Sigmoid colon (tissue), 7 donors: ENCODE results near the gene CENPF. TPM values are rescaled to one million over a fixed set of nuclear protein-coding genes. Genes with fewer than 3 reads are reported as not detected.

ENCODE experiments used
- DNase-seq: peaks from one replicate; pipeline ENCODE4 v3.0.0-alpha.2; 2019
- H3K27ac ChIP-seq, 4 donors: fragments of 200-600 bp; sonication (generic); one replicate each; pipeline ENCODE4 v1.5.1; 2016 to 2019; ENCODE audit warnings: mild to moderate bottlenecking in 1 of 4
- H3K27me3 ChIP-seq, 3 donors: fragments of 200-600 bp; sonication (generic); one replicate each; pipeline ENCODE4 v1.5.1; 2019; ENCODE audit warnings: mild to moderate bottlenecking in 1 of 3
- H3K36me3 ChIP-seq, 4 donors: fragments of 200-600 bp; sonication (generic); one replicate each; pipeline ENCODE4 v1.5.1; 2016 to 2019
- H3K4me1 ChIP-seq, 4 donors: fragments of 200-600 bp; sonication (generic); one replicate each; pipeline ENCODE4 v1.5.1; 2017 to 2019
- H3K4me3 ChIP-seq, 4 donors: fragments of 200-600 bp; sonication (generic); one replicate each; pipeline ENCODE4 v1.5.1; 2017 to 2019; ENCODE audit warnings: mild to moderate bottlenecking in 2 of 4, moderate library complexity in 1 of 4
- H3K9me3 ChIP-seq, 4 donors: fragments of 200-600 bp in 3 of 4; sonication (generic) in 3 of 4; one replicate each; pipeline versions ENCODE4 v1.5.1 to v1.6.1; 2013 to 2019
- CTCF ChIP-seq, 4 experiments: fragments of 450-650 bp in 3 of 4; fragments of 200-600 bp in 1 of 4; IDR thresholded peaks; one replicate each; pipeline ENCODE4 v1.5.1; 2016 to 2019; ENCODE audit warnings: antibody characterized with exemption in 4 of 4, mild to moderate bottlenecking in 3 of 4, moderate library complexity in 2 of 4
- EP300 ChIP-seq, 4 donors: sonication (generic); formaldehyde crosslinking; IDR thresholded peaks; one replicate each; pipeline ENCODE4 v1.6.1; 2017; ENCODE audit warnings: antibody characterized with exemption in 4 of 4
- POLR2A ChIP-seq, 2 donors: fragments of 450-650 bp; IDR thresholded peaks; one replicate each; pipeline ENCODE4 v1.6.1; 2016; ENCODE audit warnings: antibody characterized with exemption in 2 of 2, mild to moderate bottlenecking in 2 of 2, moderate library complexity in 2 of 2
- POLR2AphosphoS5 ChIP-seq, 4 donors: sonication (generic); formaldehyde crosslinking; IDR thresholded peaks; one replicate each; pipeline ENCODE4 v1.6.1; 2017; ENCODE audit warnings: antibody characterized with exemption in 4 of 4
- WGBS, 2 donors: extraction: QIAGEN DNeasy Blood & Tissue Kit; methylation state at CpG; one replicate each; pipeline ENCODE4 v1.1.7; 2013; 5-methylcytosine and 5-hydroxymethylcytosine counted together
- intact Hi-C: fragments of 100-400 bp; cut with DNase I; formaldehyde crosslinking; loops from one replicate; pipeline ENCODE4 v1.15.1; 2023
- polyA plus RNA-seq, 3 donors: library from polyadenylated mRNA; stranded (reverse); fragments of 200-250 nt; gene quantifications; one replicate each; pipeline ENCODE4 v1.2.3, GENCODE V29; 2013
- total RNA-seq, 4 donors: library from RNA; depleted of rRNA; stranded (reverse); fragments of >200 nt; gene quantifications; one replicate each; pipeline ENCODE4 v1.1.0, GENCODE V29; 2016
- donor health status: healthy with polysubstance abuse.
- donor health status: Bipolar disorder and iron deficiency.
- donor health status: healthy.

CENPF gene
- total and polyA plus RNA-seq, 7 donors: 0.36 to 25.2 (median 1.9) TPM

DNA sequence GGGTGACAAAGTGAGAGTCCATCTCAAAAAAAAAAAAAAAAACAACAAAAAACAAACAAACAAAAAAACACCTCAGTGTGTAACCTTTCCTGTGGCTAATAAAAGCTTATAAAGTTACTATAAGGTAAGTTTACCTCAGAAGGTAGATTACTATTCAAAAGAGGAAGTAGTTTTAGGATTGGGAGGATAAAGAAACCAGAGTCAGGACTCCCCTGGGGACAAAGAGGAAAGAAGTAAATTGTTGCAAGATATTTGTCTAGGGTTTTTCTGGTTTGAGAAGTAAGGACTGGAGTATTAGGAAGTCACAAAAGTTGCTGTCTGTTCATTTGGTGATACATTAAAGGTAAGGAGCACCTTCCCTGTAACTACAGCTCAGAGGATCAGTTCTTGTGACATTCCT, 23.8 kb upstream of the CENPF start:
- peaks cover 0 to 13% (median 8%) of the 10 kb centered on the region in 4 donors for H3K9me3 ChIP-seq

GRCh38 chr1:214581785-214582184, 21.2 kb upstream of the CENPF start:
- no peak for DNase-seq
- peak overlapping the region in 2 of 4 donors; percentile 26 to 53 for H3K27ac ChIP-seq
- H3K9me3 ChIP-seq: peaks cover 0 to 4% (median 0%) of the 10 kb centered on the region in 4 donors
- WGBS, 2 donors: 46 to 51% methylated on average over 2 of the region's 2 CpGs
- H3K36me3 ChIP-seq: no peaks in the 10 kb centered on the region
- peaks cover 0 to 30% (median 14%) of the 10 kb centered on the region in 4 donors for H3K4me1 ChIP-seq
- intact Hi-C loops: no loop called here
- no peaks in the 10 kb centered on the region for H3K27me3 ChIP-seq
- no peak overlapping the region for H3K4me3 ChIP-seq
- TF ChIP-seq CTCF (IDR thresholded peaks at IDR 0.05) (no peak), POLR2A (IDR thresholded peaks at IDR 0.05) (no peak)

More for the DNA sequence above, 23.8 kb upstream of the CENPF start:
- H3K27me3 ChIP-seq: no peaks in the 10 kb centered on the region
- H3K27ac ChIP-seq: no peak overlapping the region
- no peak for TF ChIP-seq CTCF (IDR thresholded peaks at IDR 0.05)
- TF ChIP-seq EP300 (IDR thresholded peaks at IDR 0.05): no peak
- no peak for TF ChIP-seq POLR2A (IDR thresholded peaks at IDR 0.05)
- no peak for TF ChIP-seq POLR2AphosphoS5 (IDR thresholded peaks at IDR 0.05)
- no peak overlapping the region for H3K4me3 ChIP-seq
- no peak for DNase-seq
- peaks cover 0 to 22% (median 10%) of the 10 kb centered on the region in 4 donors for H3K4me1 ChIP-seq
- intact Hi-C loops: no loop called here
- H3K36me3 ChIP-seq: no peaks in the 10 kb centered on the region

DNA sequence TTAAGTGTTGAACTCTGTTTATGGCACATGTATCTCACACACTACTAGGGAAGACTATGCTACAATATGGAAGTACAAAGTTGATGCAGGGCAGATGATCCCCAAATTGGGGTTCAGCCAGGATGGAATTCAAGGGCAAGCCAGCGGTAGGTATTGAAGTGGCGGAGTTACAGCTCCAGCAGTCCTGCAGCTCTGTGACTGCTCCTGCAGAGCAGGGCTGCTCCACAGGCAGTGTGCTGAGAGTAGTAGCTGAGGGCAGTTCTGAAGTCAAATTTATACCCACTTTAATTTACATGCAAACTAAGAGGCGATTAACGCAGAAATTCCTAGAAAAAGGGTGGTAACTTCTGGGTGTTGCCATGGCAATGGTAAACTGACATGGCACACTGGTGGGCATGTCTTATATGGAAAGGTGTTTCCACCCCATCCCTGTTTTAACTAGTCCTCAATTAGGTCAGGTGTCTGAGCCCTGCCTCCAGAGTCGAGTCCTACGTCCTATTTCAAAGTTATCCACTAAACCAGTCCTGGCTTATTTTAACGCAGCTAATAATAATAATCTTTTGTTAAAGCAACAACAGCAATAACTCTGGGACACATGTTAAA, 20.6 kb upstream of the CENPF start:
- intact Hi-C loops: no loop called here
- Histone ChIP-seq H3K4me1 (peaks cover 0 to 30% (median 14%) of the 10 kb centered on the region in 4 donors), H3K27me3 (no peaks in the 10 kb centered on the region), H3K36me3 (no peaks in the 10 kb centered on the region), H3K27ac (peak overlapping the region in 2 of 4 donors; percentile 26 to 53), H3K4me3 (no peak overlapping the region), H3K9me3 (no peaks in the 10 kb centered on the region)
- WGBS, 2 donors: 84 to 86% methylated on average over 7 of the region's 7 CpGs
- no peak for DNase-seq
- TF ChIP-seq POLR2AphosphoS5 (IDR thresholded peaks at IDR 0.05) (no peak), EP300 (IDR thresholded peaks at IDR 0.05) (no peak), POLR2A (IDR thresholded peaks at IDR 0.05) (no peak), CTCF (IDR thresholded peaks at IDR 0.05) (no peak)

DNA sequence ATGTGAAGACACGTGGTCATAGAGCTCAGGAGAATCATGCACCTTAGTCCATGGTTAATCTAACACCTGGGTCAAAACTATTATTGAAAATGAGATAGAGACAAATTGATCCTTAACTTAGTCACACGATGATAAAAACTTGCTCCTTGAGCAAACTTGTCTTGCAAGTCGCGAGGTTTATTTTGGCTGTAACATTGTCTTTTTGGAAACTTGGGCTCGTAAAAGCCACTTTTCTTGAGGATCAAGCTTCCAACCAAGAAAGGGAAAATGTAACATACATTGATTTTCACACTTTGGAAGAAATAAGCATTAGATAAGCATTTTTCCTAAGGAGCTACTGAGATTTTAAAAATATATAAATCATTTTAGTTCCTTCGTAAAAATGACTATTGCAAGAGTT, 19.9 kb upstream of the CENPF start:
- H3K4me1 ChIP-seq: peaks cover 0 to 30% (median 14%) of the 10 kb centered on the region in 4 donors
- 69 to 82% methylated on average over 6 of the region's 6 CpGs for WGBS, 2 donors
- H3K36me3 ChIP-seq: no peaks in the 10 kb centered on the region
- TF ChIP-seq EP300 (IDR thresholded peaks at IDR 0.05) (no peak), POLR2AphosphoS5 (IDR thresholded peaks at IDR 0.05) (no peak), CTCF (IDR thresholded peaks at IDR 0.05) (no peak), POLR2A (IDR thresholded peaks at IDR 0.05) (no peak)
- intact Hi-C loops: no loop called here
- peak overlapping the region in 1 of 4 donors; percentile 53 for H3K27ac ChIP-seq
- no peak for DNase-seq
- no peak overlapping the region for H3K4me3 ChIP-seq
- H3K27me3 ChIP-seq: no peaks in the 10 kb centered on the region
- H3K9me3 ChIP-seq: no peaks in the 10 kb centered on the region
